Esophagus (tissue), 2 donors: ENCODE measurements around the gene NRXN3. TPM values are rescaled to one million over a fixed set of nuclear protein-coding genes. Genes with fewer than 3 reads are reported as not detected.

ENCODE experiments used
- H3K27ac ChIP-seq, 2 donors: one replicate each; pipeline ENCODE4 v1.5.1; 2013; ENCODE audit warnings: low read depth in 2 of 2, mild to moderate bottlenecking in 2 of 2, inconsistent platforms in 1 of 2, low read length in 1 of 2, moderate library complexity in 1 of 2
- H3K27me3 ChIP-seq, 2 donors: one replicate each; pipeline ENCODE4 v1.6.1; 2013; ENCODE audit warnings: low read length in 2 of 2, control low read depth in 1 of 2, mild to moderate bottlenecking in 1 of 2; ENCODE audit not compliant: insufficient read depth in 2 of 2, control insufficient read depth in 1 of 2
- H3K36me3 ChIP-seq, 2 donors: one replicate each; pipeline ENCODE4 v1.6.1; 2013; ENCODE audit warnings: low read length in 1 of 2; ENCODE audit not compliant: control insufficient read depth in 2 of 2, insufficient read depth in 2 of 2
- H3K4me1 ChIP-seq, 2 donors: one replicate each; pipeline ENCODE4 v1.6.1; 2013; ENCODE audit warnings: low read length in 1 of 2; ENCODE audit not compliant: control insufficient read depth in 2 of 2, insufficient read depth in 2 of 2
- H3K4me3 ChIP-seq, 2 donors: one replicate each; pipeline ENCODE4 v1.5.1; 2013; ENCODE audit warnings: low read length in 2 of 2, mild to moderate bottlenecking in 2 of 2, low read depth in 1 of 2, moderate library complexity in 1 of 2
- H3K9me3 ChIP-seq, 2 donors: one replicate each; pipeline ENCODE4 v1.6.1; 2013; ENCODE audit warnings: mild to moderate bottlenecking in 2 of 2, low read depth in 1 of 2, low read length in 1 of 2, moderate library complexity in 1 of 2; ENCODE audit not compliant: control insufficient read depth in 2 of 2, insufficient read depth in 1 of 2
- WGBS, 2 donors: extraction: QIAGEN DNeasy Blood & Tissue Kit; methylation state at CpG; one replicate each; pipeline ENCODE4 v1.1.7; 2013; 5-methylcytosine and 5-hydroxymethylcytosine counted together
- polyA plus RNA-seq, 2 donors: library from polyadenylated mRNA; stranded (reverse); fragments of 200-250 nt; gene quantifications; one replicate each; pipeline ENCODE4 v1.2.3, GENCODE V29; 2013
- donor health status: healthy with polysubstance abuse.
- donor health status: Bipolar disorder and iron deficiency.

NRXN3 gene
- polyA plus RNA-seq, 2 donors: 1.7 to 2.2 TPM

DNA sequence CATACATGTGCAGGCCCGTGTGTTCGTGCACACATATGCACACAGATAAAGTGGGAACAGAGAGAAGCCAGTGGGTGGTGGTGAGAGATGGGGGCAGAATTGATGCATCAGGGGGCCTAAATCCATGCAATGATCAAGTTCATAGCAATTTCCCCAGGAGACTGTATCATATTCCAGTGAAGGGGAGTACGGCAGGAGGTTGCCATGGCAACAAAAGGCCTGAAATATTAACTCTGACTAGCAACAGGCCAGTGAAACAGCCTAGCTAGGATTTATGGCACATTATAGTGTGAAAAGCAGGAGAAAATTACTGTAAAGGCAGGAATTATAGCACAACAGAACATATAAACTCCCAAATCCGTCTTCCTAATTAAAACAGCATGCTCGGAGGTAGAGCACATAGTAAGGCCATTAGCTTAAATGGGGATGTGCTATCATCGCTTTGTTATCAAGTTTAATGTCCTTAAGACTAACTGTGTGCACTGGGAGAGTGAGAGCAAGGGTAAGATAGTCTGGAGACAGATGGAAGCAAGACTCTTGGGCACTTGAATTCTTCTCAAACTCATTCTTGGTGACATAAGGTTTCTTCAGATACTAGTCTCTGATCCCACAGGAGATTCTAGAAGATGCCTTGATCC lies 1234.8 kb downstream of the NRXN3 start:
- H3K27me3 ChIP-seq: no peaks in the 10 kb centered on the region
- H3K4me3 ChIP-seq: no peak overlapping the region
- no peaks in the 10 kb centered on the region for H3K9me3 ChIP-seq
- no peaks in the 10 kb centered on the region for H3K4me1 ChIP-seq
- H3K36me3 ChIP-seq: no peaks in the 10 kb centered on the region
- no peak overlapping the region for H3K27ac ChIP-seq
- WGBS, 2 donors: 69 to 81% methylated on average over 6 of the region's 6 CpGs

GRCh38 chr14:79405512-79405910 lies 1235.3 kb downstream of the NRXN3 start:
- no peak overlapping the region for H3K27ac ChIP-seq
- H3K27me3 ChIP-seq: no peaks in the 10 kb centered on the region
- WGBS, 2 donors: 63 to 71% methylated on average over 2 of the region's 2 CpGs
- H3K36me3 ChIP-seq: no peaks in the 10 kb centered on the region
- no peaks in the 10 kb centered on the region for H3K4me1 ChIP-seq
- no peaks in the 10 kb centered on the region for H3K9me3 ChIP-seq
- no peak overlapping the region for H3K4me3 ChIP-seq

GRCh38 chr14:79407572-79407971 lies 1237.4 kb downstream of the NRXN3 start:
- 53 to 58% methylated on average over 2 of the region's 2 CpGs for WGBS, 2 donors
- no peaks in the 10 kb centered on the region for H3K27me3 ChIP-seq
- H3K9me3 ChIP-seq: no peaks in the 10 kb centered on the region
- no peaks in the 10 kb centered on the region for H3K36me3 ChIP-seq
- no peaks in the 10 kb centered on the region for H3K4me1 ChIP-seq
- H3K27ac ChIP-seq: no peak overlapping the region
- H3K4me3 ChIP-seq: no peak overlapping the region

- Histone ChIP-seq H3K4me1 (no peaks in the 10 kb centered on the region), H3K9me3 (no peaks in the 10 kb centered on the region), H3K4me3 (no peak overlapping the region), H3K27me3 (no peaks in the 10 kb centered on the region), H3K27ac (no peak overlapping the region), H3K36me3 (no peaks in the 10 kb centered on the region)
- 86 to 90% methylated on average over 1 of the region's 1 CpG for WGBS, 2 donors
These were observed 1238.5 kb downstream of the NRXN3 start for GRCh38 chr14:79408696-79409095.

DNA sequence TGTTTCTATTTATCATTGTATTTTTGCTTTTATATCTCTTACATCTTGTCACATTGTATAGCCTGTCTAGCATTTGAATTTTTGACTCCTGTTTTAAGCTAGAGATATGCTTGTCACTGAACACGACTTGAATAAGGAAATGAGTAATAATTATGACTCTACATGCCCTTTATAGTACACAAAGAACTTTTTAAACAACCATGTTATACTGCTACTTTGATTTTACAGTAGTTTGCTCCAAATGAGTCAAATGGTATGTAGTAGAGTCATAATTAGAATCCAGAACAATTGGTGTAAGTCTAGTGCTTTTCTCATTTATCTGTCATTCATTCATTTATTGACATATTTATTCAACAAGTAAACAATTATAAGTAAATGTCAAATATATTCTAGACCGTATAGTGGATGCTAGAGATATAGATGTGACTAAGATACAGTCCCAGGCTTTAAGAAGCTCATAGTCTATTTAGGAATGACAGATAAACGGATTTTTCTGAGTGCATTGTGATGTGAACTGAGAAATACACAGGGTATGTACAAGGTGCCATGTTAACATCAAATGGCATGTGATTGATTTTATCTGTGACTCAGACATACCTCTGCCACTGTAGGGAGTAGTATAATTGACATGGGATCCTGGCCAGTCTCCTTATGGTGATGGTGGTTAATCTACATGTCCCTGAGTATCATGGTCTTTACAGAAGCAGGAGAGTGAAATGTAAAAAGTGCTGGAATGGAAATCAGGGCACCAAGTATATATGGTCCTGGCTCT lies 1241.4 kb downstream of the NRXN3 start:
- no peak overlapping the region for H3K27ac ChIP-seq
- no peaks in the 10 kb centered on the region for H3K27me3 ChIP-seq
- whole genome bisulfite sequencing, 2 donors: 58 to 60% methylated on average over 3 of the region's 3 CpGs
- no peak overlapping the region for H3K4me3 ChIP-seq
- no peaks in the 10 kb centered on the region for H3K9me3 ChIP-seq
- no peaks in the 10 kb centered on the region for H3K36me3 ChIP-seq
- H3K4me1 ChIP-seq: no peaks in the 10 kb centered on the region

GRCh38 chr14:79412822-79413221 lies 1242.6 kb downstream of the NRXN3 start:
- no peak overlapping the region for H3K27ac ChIP-seq
- no peaks in the 10 kb centered on the region for H3K27me3 ChIP-seq
- H3K36me3 ChIP-seq: no peaks in the 10 kb centered on the region
- WGBS, 2 donors: 58 to 65% methylated on average over 2 of the region's 2 CpGs
- no peaks in the 10 kb centered on the region for H3K4me1 ChIP-seq
- H3K4me3 ChIP-seq: no peak overlapping the region
- H3K9me3 ChIP-seq: no peaks in the 10 kb centered on the region

DNA sequence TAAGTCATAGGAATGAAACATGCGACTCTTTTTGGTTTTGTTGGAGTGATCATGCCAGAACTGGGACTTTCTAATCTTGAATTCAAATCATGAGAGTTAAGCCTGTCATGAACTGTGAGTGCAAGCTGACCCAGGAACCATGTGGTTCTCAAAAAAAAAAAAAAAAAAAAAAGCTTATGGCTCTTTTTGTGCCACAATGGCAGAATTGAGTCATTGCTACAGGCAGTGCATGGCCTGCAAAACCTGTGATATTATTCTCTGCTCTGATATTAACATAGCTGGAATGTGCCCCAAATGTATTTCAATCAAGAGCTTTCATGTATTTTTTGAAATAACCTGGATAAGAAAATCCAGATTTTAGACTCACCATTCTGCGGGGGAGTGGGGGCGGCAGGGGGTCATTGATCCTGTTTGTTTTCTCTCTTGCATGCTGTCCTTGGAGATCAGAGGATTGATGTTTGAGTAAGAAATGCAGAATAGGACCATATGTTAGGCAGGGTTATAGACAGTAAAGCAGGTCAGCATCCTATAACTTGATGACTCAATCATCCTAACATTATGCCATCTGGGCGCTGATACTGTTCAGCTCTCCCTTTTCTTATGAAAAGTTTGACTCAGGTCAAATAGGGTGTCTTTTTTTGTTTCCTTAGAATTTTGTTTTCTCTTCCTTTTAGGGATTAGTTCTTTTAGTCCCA lies 1243.7 kb downstream of the NRXN3 start:
- Histone ChIP-seq H3K36me3 (no peaks in the 10 kb centered on the region), H3K27me3 (no peaks in the 10 kb centered on the region), H3K4me3 (no peak overlapping the region), H3K4me1 (no peaks in the 10 kb centered on the region), H3K9me3 (no peaks in the 10 kb centered on the region), H3K27ac (no peak overlapping the region)
- 85 to 89% methylated on average over 4 of the region's 4 CpGs for WGBS, 2 donors

DNA sequence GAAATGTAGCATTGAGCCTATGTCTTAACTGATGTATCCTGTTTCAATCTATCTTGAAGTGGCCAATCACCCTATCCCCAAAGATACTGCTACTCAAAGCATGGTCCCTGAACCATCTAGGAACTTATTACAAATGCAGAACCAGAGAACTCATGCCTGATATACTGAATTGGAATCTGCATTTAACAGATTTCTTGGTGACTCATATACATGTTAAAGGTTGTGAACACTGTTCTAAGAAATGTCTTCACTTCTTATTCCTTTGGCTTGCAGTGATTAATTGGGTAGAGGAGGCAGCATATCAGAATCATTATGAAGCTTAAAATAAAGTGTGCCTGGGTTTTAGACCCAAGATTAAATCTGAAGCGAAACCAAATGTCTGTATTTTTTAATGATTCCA lies 1245.6 kb downstream of the NRXN3 start:
- no peak overlapping the region for H3K27ac ChIP-seq
- H3K4me1 ChIP-seq: no peaks in the 10 kb centered on the region
- WGBS, 2 donors: 100% methylated on average over 1 of the region's 1 CpG
- H3K27me3 ChIP-seq: no peaks in the 10 kb centered on the region
- no peaks in the 10 kb centered on the region for H3K36me3 ChIP-seq
- no peaks in the 10 kb centered on the region for H3K9me3 ChIP-seq
- no peak overlapping the region for H3K4me3 ChIP-seq

DNA sequence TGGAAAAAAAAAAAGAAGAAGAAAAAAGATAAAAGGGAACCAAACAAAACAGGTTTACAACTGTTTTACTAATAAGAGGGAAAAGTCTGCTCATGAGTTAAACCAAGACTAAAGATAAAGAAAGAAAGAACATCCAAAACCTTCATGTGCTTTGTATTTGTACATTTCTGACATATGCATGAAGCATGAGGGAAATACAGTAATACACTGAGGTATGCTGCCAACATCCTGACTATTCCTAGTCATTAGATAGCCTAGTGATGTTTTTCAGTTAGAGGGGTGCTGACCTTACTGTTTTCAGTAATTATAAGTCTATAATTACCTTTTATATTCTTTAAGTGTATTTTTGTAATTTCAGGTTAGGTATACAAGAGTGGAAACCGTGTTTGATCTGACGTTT lies 1247.8 kb downstream of the NRXN3 start:
- no peaks in the 10 kb centered on the region for H3K27me3 ChIP-seq
- no peaks in the 10 kb centered on the region for H3K9me3 ChIP-seq
- H3K4me1 ChIP-seq: no peaks in the 10 kb centered on the region
- H3K36me3 ChIP-seq: no peaks in the 10 kb centered on the region
- H3K27ac ChIP-seq: no peak overlapping the region
- no peak overlapping the region for H3K4me3 ChIP-seq
- 77 to 84% methylated on average over 2 of the region's 2 CpGs for WGBS, 2 donors
